Measurements from ENCODE around the gene RPN2.
A peak's percentile ranks its signal among the peaks of the same experiment; 100 is the strongest.

RPN2 gene

DNA sequence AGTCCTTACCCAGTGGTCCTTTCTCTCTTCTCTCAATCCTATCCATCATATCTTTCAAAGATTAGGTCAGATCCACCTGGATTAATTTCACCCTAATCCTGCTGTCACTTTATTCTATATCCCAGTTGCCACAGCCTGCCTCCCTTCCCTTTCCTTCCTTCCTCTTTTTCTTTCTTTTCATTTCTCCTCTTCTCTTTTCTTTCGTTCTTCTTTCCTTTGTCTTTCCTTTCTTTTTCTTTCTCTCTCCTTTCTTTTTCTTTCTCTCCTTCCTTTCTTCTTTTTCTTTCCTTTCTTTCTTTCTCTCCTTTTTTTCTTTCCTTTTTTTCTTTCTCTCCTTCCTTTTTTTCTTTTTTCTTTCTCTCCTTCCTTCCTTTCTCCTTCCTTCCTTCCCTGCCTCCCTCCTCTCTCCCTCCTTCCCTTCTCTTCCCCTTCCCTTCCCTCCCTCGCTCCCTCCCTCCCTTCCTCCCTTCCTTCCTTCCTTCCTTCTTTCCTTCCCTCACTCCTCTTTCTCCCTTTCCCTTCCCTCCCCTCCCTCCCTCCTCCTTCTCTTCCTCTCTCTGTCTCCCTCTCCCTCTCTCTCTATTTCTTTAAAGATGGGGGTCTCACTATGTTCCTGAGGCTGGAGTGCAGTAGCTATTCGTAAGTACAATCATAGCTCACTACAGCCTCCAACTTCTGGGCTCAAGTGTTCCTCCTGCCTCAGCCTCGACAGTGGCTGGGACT lies 15.1 kb upstream of the RPN2 start:
- H3K4me1 Mint-ChIP-seq = no peaks in the 10 kb centered on the region
- no peaks in the 10 kb centered on the region for H3K27me3 Mint-ChIP-seq
- H3K4me3 Mint-ChIP-seq = no peak overlapping the region

DNA sequence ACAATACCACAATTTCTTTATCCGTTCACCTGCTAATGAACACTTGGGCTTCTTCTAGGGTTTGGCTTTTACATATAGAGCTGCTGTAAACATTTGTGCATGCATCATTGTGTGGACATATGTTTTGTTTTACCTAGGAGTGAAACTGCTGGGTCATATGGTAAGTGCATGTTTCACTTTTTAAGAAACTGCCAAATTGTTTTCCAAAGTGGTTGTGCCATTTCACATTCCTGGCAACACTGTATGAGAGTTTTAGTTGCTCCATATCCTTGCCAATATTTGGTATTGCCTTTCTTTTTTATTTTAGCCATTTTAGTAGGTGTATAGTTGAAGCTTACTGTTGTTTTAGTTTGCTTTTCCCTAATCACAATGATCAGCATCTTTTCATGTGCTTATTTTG lies 14.1 kb upstream of the RPN2 start:
- no peak overlapping the region for H3K27ac Mint-ChIP-seq
- H3K9me3 Mint-ChIP-seq = no peaks in the 10 kb centered on the region
- H3K27me3 Mint-ChIP-seq = no peaks in the 10 kb centered on the region
- no peaks in the 10 kb centered on the region for H3K4me1 Mint-ChIP-seq
- no peak overlapping the region for H3K4me3 Mint-ChIP-seq
- no peaks in the 10 kb centered on the region for H3K36me3 Mint-ChIP-seq

More for the DNA sequence above, 15.1 kb upstream of the RPN2 start:
- H3K9me3 Mint-ChIP-seq = no peaks in the 10 kb centered on the region
- H3K27ac Mint-ChIP-seq = no peak overlapping the region
- H3K36me3 Mint-ChIP-seq = no peaks in the 10 kb centered on the region

DNA sequence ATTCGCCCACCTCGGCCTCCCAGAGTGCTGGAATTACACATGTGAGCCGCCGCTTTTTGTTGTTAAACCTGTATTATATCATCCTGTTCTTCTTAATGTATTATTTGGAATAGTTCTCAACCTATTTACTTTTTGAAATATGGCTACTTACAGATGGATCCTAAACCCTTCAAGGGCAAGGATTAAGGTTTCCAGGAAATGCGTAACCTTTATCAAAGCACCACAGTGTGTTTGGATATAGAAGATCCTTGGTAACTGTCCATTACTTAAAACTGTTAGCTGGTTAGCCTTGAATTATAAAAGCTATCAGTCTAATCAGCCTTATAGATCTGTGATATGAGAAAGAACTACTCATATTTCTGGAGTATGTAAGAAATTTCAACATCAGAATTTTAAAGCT lies 12.3 kb upstream of the RPN2 start:
- Mint-ChIP-seq H3K9me3 (no peaks in the 10 kb centered on the region), H3K4me3 (no peak overlapping the region), H3K36me3 (no peaks in the 10 kb centered on the region), H3K4me1 (no peaks in the 10 kb centered on the region), H3K27me3 (no peaks in the 10 kb centered on the region), H3K27ac (no peak overlapping the region)

DNA sequence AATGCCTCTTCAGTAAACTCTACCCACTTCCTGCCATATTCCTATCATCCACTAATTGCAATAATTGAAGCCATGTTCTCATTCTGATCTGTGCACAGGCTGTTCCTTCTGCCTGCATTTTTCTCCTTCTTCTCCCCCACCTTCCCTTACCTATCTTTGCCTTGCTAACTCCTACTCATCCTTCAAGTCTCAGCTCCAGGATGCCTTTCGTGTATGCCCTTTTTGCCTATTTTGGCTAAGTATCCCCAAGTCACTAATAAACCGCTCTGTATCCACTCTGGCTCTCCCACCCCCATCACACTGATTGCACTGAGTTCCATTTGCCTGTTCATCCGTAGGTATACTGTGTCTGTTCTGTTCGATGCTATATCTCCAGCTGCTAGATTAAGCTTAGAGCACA lies 6.3 kb upstream of the RPN2 start:
- no peaks in the 10 kb centered on the region for H3K36me3 Mint-ChIP-seq
- H3K4me3 Mint-ChIP-seq = no peak overlapping the region
- no peaks in the 10 kb centered on the region for H3K9me3 Mint-ChIP-seq
- no peak overlapping the region for H3K27ac Mint-ChIP-seq
- H3K4me1 Mint-ChIP-seq = peaks cover under 1% of the 10 kb centered on the region
- no peaks in the 10 kb centered on the region for H3K27me3 Mint-ChIP-seq

DNA sequence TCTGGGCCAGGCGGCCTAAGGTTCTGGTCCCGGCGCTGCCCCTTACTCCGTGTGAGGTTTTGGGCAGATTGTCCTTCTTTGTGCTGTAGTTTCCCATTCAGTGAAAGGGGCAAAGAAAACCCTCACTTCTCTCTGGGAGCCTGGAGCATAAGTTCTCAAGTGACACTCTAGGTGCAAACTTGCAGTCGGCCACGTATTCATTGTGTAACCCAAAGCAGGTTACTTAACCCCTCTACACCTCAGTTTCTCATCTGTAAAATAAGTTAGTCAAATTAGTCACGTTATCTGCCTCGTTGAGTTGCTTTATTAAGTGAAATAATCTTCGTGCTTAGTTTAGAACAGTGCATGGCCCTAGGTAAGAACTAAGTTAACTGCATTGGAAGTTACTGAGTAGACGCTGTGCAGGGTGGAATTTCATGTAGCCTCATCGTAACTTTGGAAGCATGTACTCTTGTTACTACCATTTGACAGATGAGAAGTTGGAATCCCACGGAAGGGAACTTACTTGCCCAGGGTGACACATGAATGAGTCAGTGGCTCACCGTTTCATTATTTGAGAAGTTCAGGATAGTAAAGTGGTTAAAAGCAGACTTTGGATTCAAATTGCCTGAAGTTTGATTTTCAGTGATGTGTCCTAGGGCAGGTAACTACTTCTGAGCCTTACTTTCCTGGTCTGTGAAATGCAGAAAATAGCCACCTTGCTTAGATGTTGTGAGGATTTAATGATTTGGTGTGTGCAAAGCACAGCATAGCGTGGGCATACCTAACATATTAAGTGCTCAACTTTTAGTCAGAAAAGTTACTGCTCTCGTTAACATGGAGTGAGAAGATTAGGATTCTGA lies 774 bp downstream of the RPN2 start:
- Mint-ChIP-seq H3K9me3 (no peaks in the 10 kb centered on the region), H3K27ac (peak overlapping the region; percentile 95), H3K27me3 (no peaks in the 10 kb centered on the region), H3K36me3 (peaks cover 7% of the 10 kb centered on the region), H3K4me1 (peaks cover 51% of the 10 kb centered on the region), H3K4me3 (peak overlapping the region; percentile 96)

DNA sequence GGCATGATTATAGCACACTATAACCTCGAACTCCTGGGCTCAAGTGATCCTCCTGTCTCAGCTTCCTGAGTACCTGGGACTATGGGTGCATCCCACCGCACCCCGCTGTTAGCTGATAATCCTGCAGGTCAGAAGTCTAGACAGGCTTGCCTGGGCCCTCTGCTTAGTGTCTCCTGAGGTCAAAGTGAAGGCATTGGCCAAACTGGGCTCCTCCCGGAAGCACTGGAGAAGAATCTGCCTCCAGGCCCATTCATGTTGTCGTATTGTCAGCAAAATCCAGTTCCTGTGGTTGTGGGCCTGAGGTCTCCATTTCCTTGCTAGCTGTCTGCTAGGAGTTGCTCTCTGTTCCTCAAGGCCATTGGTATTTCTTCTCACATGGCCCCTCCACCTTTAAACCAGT lies 6.6 kb downstream of the RPN2 start:
- Mint-ChIP-seq H3K27ac (no peak overlapping the region), H3K36me3 (peaks cover 18% of the 10 kb centered on the region), H3K4me1 (peaks cover 78% of the 10 kb centered on the region)

DNA sequence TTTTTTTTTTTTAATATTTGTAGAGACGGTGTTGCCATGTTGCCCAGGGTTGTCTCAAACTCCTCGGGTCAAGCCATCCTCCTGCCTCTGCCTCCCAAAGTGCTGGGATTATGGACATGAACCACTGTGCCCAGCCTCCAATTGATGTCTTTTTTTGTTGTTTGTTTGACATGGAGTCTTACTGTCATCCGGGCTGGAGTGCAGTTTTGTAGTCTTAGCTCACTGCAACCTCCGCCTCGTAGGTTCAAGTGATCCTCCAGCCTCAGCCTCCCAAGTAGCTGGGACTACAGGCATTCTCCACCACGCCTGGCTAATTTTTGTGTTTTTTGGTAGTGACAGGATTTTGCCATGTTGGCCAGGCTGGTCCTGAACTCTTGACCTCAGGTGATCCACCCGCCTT lies 9.7 kb downstream of the RPN2 start:
- no peak overlapping the region for H3K4me3 Mint-ChIP-seq
- no peaks in the 10 kb centered on the region for H3K27me3 Mint-ChIP-seq
- peaks cover 74% of the 10 kb centered on the region for H3K4me1 Mint-ChIP-seq
- peaks cover 18% of the 10 kb centered on the region for H3K36me3 Mint-ChIP-seq
- peak overlapping the region; percentile 14 for H3K27ac Mint-ChIP-seq
- no peaks in the 10 kb centered on the region for H3K9me3 Mint-ChIP-seq

More for the DNA sequence above, 6.6 kb downstream of the RPN2 start:
- H3K4me3 Mint-ChIP-seq = no peak overlapping the region
- no peaks in the 10 kb centered on the region for H3K9me3 Mint-ChIP-seq
- no peaks in the 10 kb centered on the region for H3K27me3 Mint-ChIP-seq

DNA sequence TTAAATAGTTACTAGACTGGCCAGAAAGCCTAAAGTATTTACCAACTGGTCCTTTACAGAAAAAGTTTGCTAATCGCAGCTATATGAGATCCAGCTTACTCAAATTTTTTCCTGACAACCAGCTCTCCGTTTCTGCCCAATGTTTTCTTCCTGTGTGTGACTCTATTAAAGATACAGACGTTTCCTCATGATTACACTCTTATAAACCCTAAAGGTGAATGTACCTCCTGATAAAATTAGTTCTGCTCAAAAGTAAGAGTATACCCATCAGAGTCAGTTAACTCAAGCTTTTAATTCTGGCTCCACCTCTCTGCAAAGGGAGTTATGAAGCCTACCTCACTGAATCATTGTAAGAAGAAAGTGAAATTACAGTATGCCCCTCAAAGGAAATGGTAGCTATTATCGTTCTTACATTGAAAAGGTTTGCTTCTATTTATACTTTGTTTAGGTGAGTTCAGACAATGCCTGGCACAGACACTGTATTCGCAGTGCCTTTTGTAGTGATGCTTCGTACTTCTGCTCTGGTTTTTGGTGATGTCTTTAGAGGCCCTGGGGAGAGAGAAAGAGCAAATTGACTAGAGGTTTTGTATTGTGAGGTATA lies 10.4 kb downstream of the RPN2 start:
- Mint-ChIP-seq H3K9me3 (no peaks in the 10 kb centered on the region), H3K4me1 (peaks cover 74% of the 10 kb centered on the region), H3K27ac (peak overlapping the region; percentile 63), H3K36me3 (peaks cover 15% of the 10 kb centered on the region), H3K27me3 (no peaks in the 10 kb centered on the region), H3K4me3 (peak overlapping the region; percentile 51)

DNA sequence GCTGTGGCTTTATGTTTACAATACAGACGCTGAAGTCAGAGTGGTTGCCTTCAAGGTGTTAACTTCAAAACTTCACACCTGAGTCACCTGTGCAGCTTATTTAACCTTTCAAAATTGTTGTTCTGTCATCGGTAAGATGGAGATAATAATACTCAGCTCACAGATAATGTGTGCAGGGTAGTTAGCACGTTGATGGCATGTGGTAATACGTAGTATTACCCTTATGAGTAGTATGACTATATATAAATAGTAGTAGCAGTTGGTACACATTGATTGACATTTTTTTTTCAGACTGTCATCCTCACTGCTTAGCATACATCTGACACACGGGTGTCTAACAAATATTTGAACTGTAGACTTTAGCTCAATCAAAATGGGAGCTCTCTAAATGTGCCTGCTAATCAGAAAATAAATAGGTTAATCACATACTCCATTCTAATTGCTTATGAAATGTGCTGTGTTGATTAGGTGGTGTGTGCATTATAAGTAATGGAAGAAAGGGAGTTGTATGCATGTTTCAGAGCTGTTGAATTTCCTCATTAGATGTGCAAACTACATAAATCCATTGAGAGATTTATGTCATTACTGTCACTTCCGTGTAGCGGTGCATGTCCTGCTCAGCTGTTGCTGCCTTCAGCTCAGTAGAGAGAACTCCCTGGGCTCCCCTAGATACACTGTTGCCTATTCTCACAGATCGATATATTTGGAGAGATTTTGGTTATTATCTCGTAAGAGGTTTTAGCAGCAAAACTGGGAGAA lies 11.4 kb downstream of the RPN2 start:
- Mint-ChIP-seq H3K9me3 (no peaks in the 10 kb centered on the region), H3K36me3 (peaks cover 14% of the 10 kb centered on the region), H3K4me3 (no peak overlapping the region), H3K27ac (peak overlapping the region; percentile 4), H3K27me3 (no peaks in the 10 kb centered on the region), H3K4me1 (peaks cover 79% of the 10 kb centered on the region)

DNA sequence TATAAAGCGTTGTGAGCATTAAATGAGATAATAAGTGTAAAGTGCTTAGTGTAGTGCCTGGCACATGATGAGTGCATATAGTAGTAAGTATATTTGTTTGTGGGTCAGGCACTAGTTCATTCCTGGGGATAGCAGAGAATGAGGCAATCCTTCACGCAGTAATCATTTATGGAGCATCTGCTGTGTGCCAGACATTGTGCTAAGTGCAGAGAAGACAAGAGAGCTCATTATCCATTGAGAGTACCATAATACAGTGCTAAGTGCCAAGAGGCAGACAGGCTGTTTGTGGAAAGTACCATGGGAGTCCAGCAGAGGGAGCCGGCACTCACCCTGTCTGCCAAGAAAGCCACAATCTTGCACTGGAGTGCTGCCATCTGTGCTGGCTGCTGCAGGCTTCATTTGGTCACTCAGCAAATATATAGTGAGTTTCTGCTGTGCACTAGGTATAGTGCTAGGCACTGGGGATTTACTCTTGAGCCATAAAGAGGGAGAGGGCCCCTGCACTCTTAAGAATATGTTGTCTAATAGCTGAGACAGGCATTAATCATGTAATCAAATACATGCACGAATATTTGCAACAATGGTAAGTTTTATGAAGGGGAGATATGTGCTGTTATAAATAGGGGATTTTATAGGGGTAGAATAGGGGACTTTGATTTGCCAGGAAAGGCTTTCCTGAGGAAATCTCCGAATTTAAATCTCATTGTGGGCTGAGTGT lies 13.2 kb downstream of the RPN2 start:
- no peaks in the 10 kb centered on the region for H3K9me3 Mint-ChIP-seq
- H3K36me3 Mint-ChIP-seq = peaks cover 9% of the 10 kb centered on the region
- no peaks in the 10 kb centered on the region for H3K27me3 Mint-ChIP-seq
- H3K27ac Mint-ChIP-seq = peak overlapping the region; percentile 73
- H3K4me3 Mint-ChIP-seq = peak overlapping the region; percentile 40
- peaks cover 81% of the 10 kb centered on the region for H3K4me1 Mint-ChIP-seq

DNA sequence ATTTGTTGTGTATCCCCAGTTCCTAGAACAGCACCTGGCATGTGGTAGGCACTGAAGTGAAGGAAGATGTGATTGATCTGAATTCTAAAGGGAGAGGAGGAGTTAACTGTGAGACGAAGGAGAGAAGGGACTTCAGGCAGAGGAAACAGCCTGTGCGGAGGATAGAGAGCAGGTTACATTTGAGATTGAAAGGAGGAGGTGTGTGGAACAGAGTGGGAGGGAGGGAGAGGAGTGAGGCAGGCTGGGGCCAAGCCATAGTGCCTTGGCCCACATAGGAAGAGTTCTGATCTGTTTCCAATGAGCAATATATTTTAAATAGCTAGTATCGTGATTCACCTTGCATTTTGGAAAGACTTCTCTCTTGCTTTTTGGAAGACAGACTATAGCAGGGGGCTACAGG lies 14.1 kb downstream of the RPN2 start:
- H3K27me3 Mint-ChIP-seq = no peaks in the 10 kb centered on the region
- no peak overlapping the region for H3K4me3 Mint-ChIP-seq
- peak overlapping the region; percentile 15 for H3K27ac Mint-ChIP-seq
- H3K36me3 Mint-ChIP-seq = peaks cover 8% of the 10 kb centered on the region
- no peaks in the 10 kb centered on the region for H3K9me3 Mint-ChIP-seq
- peaks cover 77% of the 10 kb centered on the region for H3K4me1 Mint-ChIP-seq

DNA sequence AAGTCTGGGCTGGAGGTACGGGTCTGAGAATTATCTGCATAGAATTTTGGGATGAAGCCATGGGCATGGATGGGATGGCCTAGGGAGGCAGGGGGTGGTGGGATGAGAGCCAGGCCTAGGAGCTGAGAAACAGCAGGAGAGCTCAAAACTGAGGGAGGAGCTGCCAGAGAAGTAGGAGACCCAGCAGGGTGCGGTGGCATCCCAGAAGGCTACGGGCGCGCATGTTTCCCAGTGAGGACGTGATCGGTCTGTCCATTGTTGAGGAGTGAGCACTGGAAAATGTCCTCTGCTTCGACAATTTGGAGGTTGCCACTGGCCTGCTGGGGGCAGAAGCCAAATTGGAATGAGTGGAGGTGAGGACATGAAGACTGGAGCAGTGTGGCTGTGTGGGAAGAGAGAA lies 14.7 kb downstream of the RPN2 start:
- Mint-ChIP-seq H3K27ac (peak overlapping the region; percentile 25), H3K4me1 (peaks cover 73% of the 10 kb centered on the region), H3K9me3 (no peaks in the 10 kb centered on the region), H3K36me3 (peaks cover 10% of the 10 kb centered on the region), H3K27me3 (no peaks in the 10 kb centered on the region), H3K4me3 (no peak overlapping the region)

DNA sequence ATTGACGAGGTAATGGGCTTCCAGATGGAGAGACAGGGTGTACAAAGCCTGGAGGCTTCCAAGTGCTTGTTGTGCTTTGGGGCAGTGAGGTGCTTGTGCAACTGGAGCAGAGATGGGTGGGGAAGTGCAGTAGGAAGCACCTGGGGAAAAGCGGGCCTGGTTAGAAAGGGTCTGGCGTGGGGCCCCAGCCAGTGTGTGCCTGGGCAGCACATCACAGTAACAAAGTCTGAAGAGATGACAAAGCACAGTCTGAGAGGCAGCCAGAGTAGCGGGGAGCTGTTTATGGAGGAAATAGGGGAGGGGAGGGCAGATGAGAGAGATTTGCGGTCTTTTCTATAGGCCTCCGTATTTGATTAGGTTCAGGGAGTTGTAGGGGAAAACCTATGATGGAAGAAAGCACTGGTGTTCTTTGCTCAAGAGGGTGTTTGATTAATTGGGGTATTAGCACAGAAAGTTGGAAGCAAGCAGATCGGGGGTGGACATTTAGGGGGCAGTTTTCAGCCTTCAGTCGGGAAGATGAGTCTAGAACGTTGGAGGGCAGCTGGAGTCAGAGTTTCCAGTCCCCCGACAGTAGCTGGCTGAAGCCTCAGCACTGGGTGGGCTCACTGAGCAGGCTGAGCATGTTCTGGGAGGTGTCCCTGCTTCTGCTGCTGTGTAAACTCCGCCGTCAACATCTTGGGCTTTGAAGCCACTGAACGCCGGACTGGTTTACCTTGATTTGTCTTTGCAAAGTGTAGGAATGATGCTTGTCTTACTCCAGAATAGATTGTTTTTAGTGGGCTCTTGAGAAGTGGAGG lies 15.7 kb downstream of the RPN2 start:
- no peaks in the 10 kb centered on the region for H3K9me3 Mint-ChIP-seq
- H3K27me3 Mint-ChIP-seq = no peaks in the 10 kb centered on the region
- H3K4me3 Mint-ChIP-seq = peak overlapping the region; percentile 59
- H3K4me1 Mint-ChIP-seq = peaks cover 63% of the 10 kb centered on the region
- peaks cover 9% of the 10 kb centered on the region for H3K36me3 Mint-ChIP-seq
- H3K27ac Mint-ChIP-seq = peak overlapping the region; percentile 92

DNA sequence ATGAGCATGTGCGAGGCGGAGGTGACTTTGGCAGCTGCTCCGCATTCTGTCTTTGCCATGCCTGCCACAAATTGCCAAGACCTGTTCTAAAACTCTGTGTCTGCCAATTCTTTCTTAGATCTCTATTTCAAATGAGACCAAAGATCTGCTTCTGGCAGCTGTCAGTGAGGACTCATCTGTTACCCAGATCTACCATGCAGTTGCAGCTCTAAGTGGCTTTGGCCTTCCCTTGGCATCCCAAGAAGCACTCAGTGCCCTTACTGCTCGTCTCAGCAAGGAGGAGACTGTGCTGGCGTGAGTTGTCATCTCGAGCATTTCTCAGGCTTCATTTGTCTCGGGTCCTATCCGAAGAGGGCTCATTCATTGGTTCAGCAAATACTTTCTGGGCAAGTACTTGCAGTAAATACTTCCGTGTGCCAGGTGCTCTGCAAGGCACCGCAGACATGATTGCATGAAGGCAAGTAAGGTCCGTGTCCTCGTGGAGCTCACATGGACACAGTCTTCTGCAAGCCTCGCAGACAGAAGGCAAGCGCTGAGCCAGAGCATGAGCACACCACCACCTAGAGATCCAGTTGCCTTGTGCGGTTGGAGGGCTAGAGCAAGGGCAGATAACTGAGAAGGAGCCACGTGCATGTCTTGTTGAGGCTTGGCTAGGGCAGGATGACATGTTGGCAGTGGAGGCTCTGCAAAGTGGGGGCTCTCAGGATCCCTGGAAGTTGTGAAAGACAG lies 20.0 kb downstream of the RPN2 start:
- H3K4me1 Mint-ChIP-seq = peaks cover 39% of the 10 kb centered on the region
- H3K27me3 Mint-ChIP-seq = no peaks in the 10 kb centered on the region
- H3K36me3 Mint-ChIP-seq = peaks cover 8% of the 10 kb centered on the region
- H3K27ac Mint-ChIP-seq = no peak overlapping the region
- no peaks in the 10 kb centered on the region for H3K9me3 Mint-ChIP-seq
- no peak overlapping the region for H3K4me3 Mint-ChIP-seq
